ENCODE measurements around the gene RAI1.

- TF ChIP-seq CTCF (IDR thresholded peaks at IDR 0.05; ENCODE audit: control extremely low read depth in 1 of 3, insufficient read depth in 1 of 3, low read depth in 1 of 3, low read length in 3 of 3) (no peak), POLR2A (IDR thresholded peaks at IDR 0.05; ENCODE audit: control extremely low read depth in 1 of 2, low read depth in 2 of 2, low read length in 2 of 2) (no peak)
Observed at GRCh38 chr17:17738901-17739300, 57.6 kb downstream of the RAI1 start.

Measured in H1 (cell line).